ENCODE data around the gene R3HCC1L. TPM values are rescaled to one million over a fixed set of nuclear protein-coding genes. Genes with fewer than 3 reads are reported as not detected.

The R3HCC1L gene
- total RNA-seq, 3 donors from 2014 or later (not counting 1 experiment from before 2014, with no cell fraction given): 17.9 to 25.6 (median 23.3) TPM

DNA sequence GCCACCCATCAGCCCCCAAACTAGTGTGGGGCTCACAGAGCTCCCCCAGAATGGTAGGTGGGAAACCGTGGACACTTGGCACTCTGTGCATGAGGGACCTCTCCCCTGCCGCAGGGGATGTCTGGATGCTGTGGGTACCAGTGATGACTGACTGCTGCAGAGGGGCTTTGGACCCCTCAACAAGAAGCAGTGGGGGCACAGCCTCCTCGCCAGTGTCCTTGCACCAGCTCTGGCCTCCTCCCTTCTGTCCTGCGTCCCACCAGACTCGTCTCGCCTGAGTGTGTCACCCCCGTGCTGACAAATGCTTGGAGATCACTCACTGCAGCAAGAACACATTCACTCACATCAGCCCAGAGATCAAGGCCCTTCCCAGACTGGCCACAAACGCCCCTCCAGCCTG is 37.3 kb upstream of the R3HCC1L start:
- H3K4me1 Mint-ChIP-seq: no peaks in the 10 kb centered on the region

DNA sequence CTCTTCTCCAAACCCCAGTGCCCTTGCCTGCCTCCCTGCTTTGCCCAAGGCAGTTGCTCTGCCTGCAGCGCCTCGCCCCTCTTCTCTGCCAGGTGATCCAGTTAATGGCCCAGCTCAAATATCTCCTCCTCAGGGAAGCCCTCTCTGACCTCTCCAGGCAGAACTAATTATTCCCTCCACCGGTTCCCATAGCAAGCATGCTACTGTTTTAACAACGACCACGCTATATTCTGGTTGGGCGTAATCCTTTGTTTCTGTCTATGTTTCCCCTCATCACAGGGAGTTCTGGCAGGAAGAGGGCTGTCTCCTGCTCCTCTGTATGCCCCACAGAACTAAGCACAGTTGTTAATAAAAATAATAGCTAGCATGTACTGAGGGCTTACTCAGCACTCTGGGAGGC is 36.8 kb upstream of the R3HCC1L start:
- Histone ChIP-seq H3K4me1 (ENCODE audit: control insufficient read depth, insufficient read depth, low read length) (no peaks in the 10 kb centered on the region), H3K27ac (ENCODE audit: low read length) (no peak overlapping the region), H3K9me3 (ENCODE audit: control insufficient read depth, insufficient read depth, low read length) (no peaks in the 10 kb centered on the region), H3K4me3 (ENCODE audit: low read length) (no peak overlapping the region), H3K27me3 (ENCODE audit: control insufficient read depth, insufficient read depth, low read length) (no peaks in the 10 kb centered on the region), H3K36me3 (ENCODE audit: control insufficient read depth, insufficient read depth, low read length) (no peaks in the 10 kb centered on the region)
- TF ChIP-seq, protein P1, sequence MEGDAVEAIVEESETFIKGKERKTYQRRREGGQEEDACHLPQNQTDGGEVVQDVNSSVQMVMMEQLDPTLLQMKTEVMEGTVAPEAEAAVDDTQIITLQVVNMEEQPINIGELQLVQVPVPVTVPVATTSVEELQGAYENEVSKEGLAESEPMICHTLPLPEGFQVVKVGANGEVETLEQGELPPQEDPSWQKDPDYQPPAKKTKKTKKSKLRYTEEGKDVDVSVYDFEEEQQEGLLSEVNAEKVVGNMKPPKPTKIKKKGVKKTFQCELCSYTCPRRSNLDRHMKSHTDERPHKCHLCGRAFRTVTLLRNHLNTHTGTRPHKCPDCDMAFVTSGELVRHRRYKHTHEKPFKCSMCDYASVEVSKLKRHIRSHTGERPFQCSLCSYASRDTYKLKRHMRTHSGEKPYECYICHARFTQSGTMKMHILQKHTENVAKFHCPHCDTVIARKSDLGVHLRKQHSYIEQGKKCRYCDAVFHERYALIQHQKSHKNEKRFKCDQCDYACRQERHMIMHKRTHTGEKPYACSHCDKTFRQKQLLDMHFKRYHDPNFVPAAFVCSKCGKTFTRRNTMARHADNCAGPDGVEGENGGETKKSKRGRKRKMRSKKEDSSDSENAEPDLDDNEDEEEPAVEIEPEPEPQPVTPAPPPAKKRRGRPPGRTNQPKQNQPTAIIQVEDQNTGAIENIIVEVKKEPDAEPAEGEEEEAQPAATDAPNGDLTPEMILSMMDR (IDR thresholded peaks at IDR 0.05): no peak
- intact Hi-C loops (cut with micrococcal nuclease): no loop called here
- no peaks in the 10 kb centered on the region for H3K4me1 Mint-ChIP-seq
- H3K9me3 Mint-ChIP-seq: no peaks in the 10 kb centered on the region
- DNase-seq (no peak), ATAC-seq (no peak)
- H3K27me3 Mint-ChIP-seq (ENCODE audit: low read depth in 2 of 2): peaks cover 17 to 18% of the 10 kb centered on the region in 2 donors
- no peaks in the 10 kb centered on the region for H3K36me3 Mint-ChIP-seq
- no peak overlapping the region for H3K27ac Mint-ChIP-seq
- no peak overlapping the region for H3K4me3 Mint-ChIP-seq
- 58% methylated on average over 6 of the region's 6 CpGs for WGBS (ENCODE audit: insufficient coverage)

More for the DNA sequence above, 37.3 kb upstream of the R3HCC1L start:
- H3K9me3 ChIP-seq (ENCODE audit: control insufficient read depth, insufficient read depth, low read length): no peaks in the 10 kb centered on the region
- TF ChIP-seq, protein P1 (IDR thresholded peaks at IDR 0.05): no peak
- no peak for DNase-seq
- H3K36me3 Mint-ChIP-seq: no peaks in the 10 kb centered on the region
- 68% methylated on average over 8 of the region's 8 CpGs for WGBS (ENCODE audit: insufficient coverage)
- H3K4me3 ChIP-seq (ENCODE audit: low read length): no peak overlapping the region
- intact Hi-C loops (cut with micrococcal nuclease): no loop called here
- no peaks in the 10 kb centered on the region for H3K9me3 Mint-ChIP-seq
- no peak for ATAC-seq
- no peak overlapping the region for H3K4me3 Mint-ChIP-seq
- H3K4me1 ChIP-seq (ENCODE audit: control insufficient read depth, insufficient read depth, low read length): no peaks in the 10 kb centered on the region
- H3K27ac ChIP-seq (ENCODE audit: low read length): no peak overlapping the region
- no peaks in the 10 kb centered on the region for H3K36me3 ChIP-seq (ENCODE audit: control insufficient read depth, insufficient read depth, low read length)
- no peak overlapping the region for H3K27ac Mint-ChIP-seq
- H3K27me3 Mint-ChIP-seq (ENCODE audit: low read depth in 2 of 2): peaks cover 17 to 18% of the 10 kb centered on the region in 2 donors
- H3K27me3 ChIP-seq (ENCODE audit: control insufficient read depth, insufficient read depth, low read length): no peaks in the 10 kb centered on the region

GRCh38 chr10:98098247-98098646 is 36.2 kb upstream of the R3HCC1L start:
- H3K27ac Mint-ChIP-seq: no peak overlapping the region
- no peak overlapping the region for H3K27ac ChIP-seq (ENCODE audit: low read length)
- H3K4me3 Mint-ChIP-seq: no peak overlapping the region
- H3K36me3 ChIP-seq (ENCODE audit: control insufficient read depth, insufficient read depth, low read length): no peaks in the 10 kb centered on the region
- DNase-seq (no peak), ATAC-seq (no peak)
- H3K4me1 ChIP-seq (ENCODE audit: control insufficient read depth, insufficient read depth, low read length): no peaks in the 10 kb centered on the region
- no peaks in the 10 kb centered on the region for H3K36me3 Mint-ChIP-seq
- intact Hi-C loops (cut with micrococcal nuclease): no loop called here
- 79% methylated on average over 6 of the region's 6 CpGs for WGBS (ENCODE audit: insufficient coverage)
- no peak overlapping the region for H3K4me3 ChIP-seq (ENCODE audit: low read length)
- no peaks in the 10 kb centered on the region for H3K27me3 ChIP-seq (ENCODE audit: control insufficient read depth, insufficient read depth, low read length)
- no peaks in the 10 kb centered on the region for H3K9me3 ChIP-seq (ENCODE audit: control insufficient read depth, insufficient read depth, low read length)
- H3K27me3 Mint-ChIP-seq (ENCODE audit: low read depth in 2 of 2): peaks cover 11 to 18% of the 10 kb centered on the region in 2 donors
- TF ChIP-seq, protein P1 (IDR thresholded peaks at IDR 0.05): no peak
- no peaks in the 10 kb centered on the region for H3K9me3 Mint-ChIP-seq
- no peaks in the 10 kb centered on the region for H3K4me1 Mint-ChIP-seq

DNA sequence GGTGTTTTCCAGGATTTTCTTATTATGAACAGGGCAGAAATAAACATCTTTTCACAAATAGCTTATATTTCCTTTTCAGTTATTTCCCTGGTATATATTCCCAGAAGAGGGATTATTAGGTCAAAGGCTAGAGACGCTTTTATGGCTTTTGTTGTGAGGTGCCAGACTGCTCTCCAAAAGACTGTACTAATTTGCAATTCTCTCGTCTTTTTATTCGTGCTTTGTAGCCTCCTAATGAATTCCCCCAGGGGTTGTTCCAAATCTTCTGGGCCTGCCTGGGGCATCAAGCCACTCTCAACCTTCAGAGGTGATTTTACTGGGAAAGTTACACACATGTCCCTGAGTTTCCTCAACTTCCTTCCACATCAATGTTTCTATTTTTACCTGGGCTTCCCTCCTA is 34.0 kb upstream of the R3HCC1L start:
- H3K4me3 ChIP-seq (ENCODE audit: low read length): no peak overlapping the region
- Mint-ChIP-seq H3K4me3 (no peak overlapping the region), H3K27ac (no peak overlapping the region), H3K27me3 (ENCODE audit: low read depth in 2 of 2) (peaks cover 11 to 14% of the 10 kb centered on the region in 2 donors), H3K4me1 (no peaks in the 10 kb centered on the region), H3K36me3 (no peaks in the 10 kb centered on the region), H3K9me3 (no peaks in the 10 kb centered on the region)
- no peaks in the 10 kb centered on the region for H3K4me1 ChIP-seq (ENCODE audit: control insufficient read depth, insufficient read depth, low read length)
- intact Hi-C loops (cut with micrococcal nuclease): no loop called here
- H3K27ac ChIP-seq (ENCODE audit: low read length): no peak overlapping the region
- WGBS (ENCODE audit: insufficient coverage): 75% methylated on average over 3 of the region's 3 CpGs
- H3K9me3 ChIP-seq (ENCODE audit: control insufficient read depth, insufficient read depth, low read length): no peaks in the 10 kb centered on the region
- TF ChIP-seq, protein P1 (IDR thresholded peaks at IDR 0.05): no peak
- H3K27me3 ChIP-seq (ENCODE audit: control insufficient read depth, insufficient read depth, low read length): no peaks in the 10 kb centered on the region
- ATAC-seq: no peak
- H3K36me3 ChIP-seq (ENCODE audit: control insufficient read depth, insufficient read depth, low read length): no peaks in the 10 kb centered on the region
- no peak for DNase-seq
